MCF 10A (cell line): Measurements from ENCODE around the gene CFH. TPM values are rescaled to one million over a fixed set of nuclear protein-coding genes. Genes with fewer than 3 reads are reported as not detected.

Experiments
- Bru-seq: library from RNA; stranded (reverse); fragments of 400-500 nt; gene quantifications from one replicate; lab custom pipeline; 2021; lab: Mats Ljungman, UMichigan
- BruChase-seq, 2 experiments: library from RNA; stranded (reverse); fragments of 400-500 nt; gene quantifications; one replicate each; lab custom pipeline; 2021; lab: Mats Ljungman, UMichigan
- BruUV-seq: library from RNA; stranded (reverse); fragments of 400-500 nt; replicated peaks from 2 replicates; lab custom pipeline; 2021; lab: Mats Ljungman, UMichigan
- CTCF ChIA-PET: fragments of 300-600 bp; sonication (Branson Sonifier 250); formaldehyde crosslinking; extraction: SDS; loops from one replicate; lab custom pipeline; 2021; ENCODE audit warnings: antibody characterized with exemption, inconsistent platforms; lab: Yijun Ruan, JAX
- POLR2A ChIA-PET: fragments of 300-600, 350-650 bp; sonication (Branson Sonifier 250); formaldehyde crosslinking; extraction: SDS; loops from one replicate; lab custom pipeline; 2020; ENCODE audit warnings: antibody characterized with exemption, inconsistent platforms; lab: Yijun Ruan, JAX
- DNase-seq: peaks from one replicate; pipeline ENCODE4 v3.0.0-alpha.2; 2018; ENCODE audit not compliant: unreplicated experiment
- H3K27ac Mint-ChIP-seq: one replicate; pipeline ENCODE4 v1.8.0; 2022; ENCODE audit warnings: mild to moderate bottlenecking, low read depth, mixed read lengths; ENCODE audit not compliant: unreplicated experiment
- H3K27me3 Mint-ChIP-seq: one replicate; pipeline ENCODE4 v1.8.0; 2022; ENCODE audit warnings: mixed read lengths; ENCODE audit not compliant: insufficient read depth, unreplicated experiment
- H3K36me3 Mint-ChIP-seq: one replicate; pipeline ENCODE4 v1.8.0; 2022; ENCODE audit warnings: mild to moderate bottlenecking, moderate library complexity, mixed read lengths; ENCODE audit not compliant: insufficient read depth, unreplicated experiment
- H3K4me1 Mint-ChIP-seq: one replicate; pipeline ENCODE4 v1.8.0; 2022; ENCODE audit warnings: mixed read lengths; ENCODE audit not compliant: insufficient read depth, unreplicated experiment
- H3K4me3 Mint-ChIP-seq: one replicate; pipeline ENCODE4 v1.8.0; 2022; ENCODE audit warnings: mild to moderate bottlenecking, moderate library complexity, mixed read lengths; ENCODE audit not compliant: unreplicated experiment
- H3K9me3 Mint-ChIP-seq: one replicate; pipeline ENCODE4 v1.8.0; 2022; ENCODE audit warnings: mixed read lengths; ENCODE audit not compliant: unreplicated experiment
- intact Hi-C: fragments of 100-400 bp; cut with micrococcal nuclease; formaldehyde crosslinking; loops from 2 replicates; pipeline ENCODE4 v1.14.1; 2022
- long read RNA-seq: library from polyadenylated mRNA; stranded (forward); transcript quantifications from one replicate; pipeline ENCODE4 v2.0.0, GENCODE V29; 2022
- total RNA-seq: library from RNA; stranded (reverse); gene quantifications from 2 replicates; pipeline ENCODE4 v1.2.3, GENCODE V29; 2022
- TF ChIP-seq, protein P1 (sequence below): fragments of 200-600 bp; IDR thresholded peaks from one replicate; pipeline ENCODE4 v1.8.0; 2022; ENCODE audit warnings: antibody characterized with exemption, mild to moderate bottlenecking; ENCODE audit not compliant: unreplicated experiment

The CFH gene
- total RNA-seq: 21.3 and 31.6 TPM in 2 replicates
- Bru-seq, nascent RNA: percentile 51 among the genes with signal in this experiment
- BruChase-seq, experiment 1, labeled RNA remaining after a 6-hour chase: percentile 51 among the genes with signal in this experiment
- BruChase-seq, experiment 2, labeled RNA remaining after a 2-hour chase: percentile 49 among the genes with signal in this experiment
- long read RNA-seq, full-length matches to known transcripts: 57 of 88 reads
- long read RNA-seq, partial matches to known transcripts: 7 of 88 reads
- long read RNA-seq, other reads (novel, unspliced or antisense): 24 of 88 reads

DNA sequence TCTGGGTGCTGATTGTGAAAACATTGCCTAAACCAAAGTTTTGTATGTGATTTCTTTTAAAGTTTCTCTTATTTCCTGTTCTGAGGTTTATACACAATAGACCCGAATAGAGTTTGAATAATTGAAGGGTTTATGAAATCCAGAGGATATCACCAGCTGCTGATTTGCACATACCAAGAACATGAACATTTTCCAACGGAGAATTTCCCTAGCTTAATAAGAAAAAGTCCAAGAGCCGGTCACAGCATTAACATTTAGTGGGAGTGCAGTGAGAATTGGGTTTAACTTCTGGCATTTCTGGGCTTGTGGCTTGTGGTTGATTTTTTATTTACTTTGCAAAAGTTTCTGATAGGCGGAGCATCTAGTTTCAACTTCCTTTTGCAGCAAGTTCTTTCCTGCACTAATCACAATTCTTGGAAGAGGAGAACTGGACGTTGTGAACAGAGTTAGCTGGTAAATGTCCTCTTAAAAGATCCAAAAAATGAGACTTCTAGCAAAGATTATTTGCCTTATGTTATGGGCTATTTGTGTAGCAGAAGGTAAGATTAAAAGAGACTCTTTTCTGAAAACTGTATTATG is at the start of gene CFH:
Gene CFH, plus strand, starts transcription at position 407 of the 579 bp plus-strand sequence. Its CDS starts 75 bp downstream, at position 482.
- Mint-ChIP-seq H3K27me3 (no peaks in the 10 kb centered on the region), H3K27ac (peak within 1 kb of the TSS; percentile 95), H3K36me3 (no peaks in the 10 kb centered on the region), H3K4me1 (peaks cover 26% of the 10 kb centered on the region), H3K9me3 (no peaks in the 10 kb centered on the region), H3K4me3 (peak within 1 kb of the TSS; percentile 79)
- TF ChIP-seq, protein P1, sequence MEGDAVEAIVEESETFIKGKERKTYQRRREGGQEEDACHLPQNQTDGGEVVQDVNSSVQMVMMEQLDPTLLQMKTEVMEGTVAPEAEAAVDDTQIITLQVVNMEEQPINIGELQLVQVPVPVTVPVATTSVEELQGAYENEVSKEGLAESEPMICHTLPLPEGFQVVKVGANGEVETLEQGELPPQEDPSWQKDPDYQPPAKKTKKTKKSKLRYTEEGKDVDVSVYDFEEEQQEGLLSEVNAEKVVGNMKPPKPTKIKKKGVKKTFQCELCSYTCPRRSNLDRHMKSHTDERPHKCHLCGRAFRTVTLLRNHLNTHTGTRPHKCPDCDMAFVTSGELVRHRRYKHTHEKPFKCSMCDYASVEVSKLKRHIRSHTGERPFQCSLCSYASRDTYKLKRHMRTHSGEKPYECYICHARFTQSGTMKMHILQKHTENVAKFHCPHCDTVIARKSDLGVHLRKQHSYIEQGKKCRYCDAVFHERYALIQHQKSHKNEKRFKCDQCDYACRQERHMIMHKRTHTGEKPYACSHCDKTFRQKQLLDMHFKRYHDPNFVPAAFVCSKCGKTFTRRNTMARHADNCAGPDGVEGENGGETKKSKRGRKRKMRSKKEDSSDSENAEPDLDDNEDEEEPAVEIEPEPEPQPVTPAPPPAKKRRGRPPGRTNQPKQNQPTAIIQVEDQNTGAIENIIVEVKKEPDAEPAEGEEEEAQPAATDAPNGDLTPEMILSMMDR: no peak
- POLR2A ChIA-PET: interaction anchor here (0.6 to 1.4 kb wide), 3 partner anchors 10 to 311 kb away, joined by 3 read pairs; no protein-coding TSS in a partner anchor
- intact Hi-C loops: loop anchor here (1.0 to 5.0 kb wide), 2 partner anchors 94 to 296 kb away; no protein-coding TSS in a partner anchor
- peak; percentile 78 for DNase-seq
- BruUV-seq: no TSS peak
- CTCF ChIA-PET: interaction anchor here (0.5 to 3.2 kb wide), 2 partner anchors 10 to 296 kb away, joined by 3 to 16 read pairs; no protein-coding TSS in a partner anchor

- Mint-ChIP-seq H3K4me3 (no peak overlapping the region), H3K36me3 (no peaks in the 10 kb centered on the region), H3K27me3 (no peaks in the 10 kb centered on the region), H3K27ac (no peak overlapping the region), H3K9me3 (no peaks in the 10 kb centered on the region), H3K4me1 (no peaks in the 10 kb centered on the region)
- CTCF ChIA-PET: no interaction called here
- intact Hi-C loops: no loop called here
- DNase-seq: no peak
- POLR2A ChIA-PET: no interaction called here
- no TSS peak for BruUV-seq
- TF ChIP-seq, protein P1: no peak
Observed at GRCh38 chr1:196603651-196604050, 48.2 kb upstream of the CFH start.

DNA sequence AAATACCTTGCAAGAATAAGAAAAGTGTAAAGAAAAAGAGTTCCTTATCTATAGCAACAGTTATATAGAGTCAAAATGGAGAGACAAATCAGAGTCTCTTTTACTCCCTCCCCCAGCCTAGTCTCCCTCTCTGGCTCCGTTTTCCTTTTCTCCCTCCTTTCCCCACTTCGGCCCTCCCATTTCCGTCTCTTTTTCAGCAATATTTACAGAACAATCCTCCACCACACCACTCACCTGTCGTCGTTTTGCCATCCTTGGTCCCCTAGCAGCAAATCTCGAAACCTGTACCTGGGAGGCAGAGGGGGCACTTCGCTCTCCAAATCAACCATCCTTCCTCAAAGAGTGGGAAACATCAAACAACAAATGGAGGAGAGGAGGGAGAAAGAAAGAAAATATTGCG is 43.9 kb upstream of the CFH start:
- peak overlapping the region; percentile 73 for H3K4me3 Mint-ChIP-seq
- ChIA-PET CTCF (no interaction called here), POLR2A (no interaction called here)
- no peaks in the 10 kb centered on the region for H3K9me3 Mint-ChIP-seq
- intact Hi-C loops: no loop called here
- BruUV-seq: no TSS peak
- no peaks in the 10 kb centered on the region for H3K36me3 Mint-ChIP-seq
- TF ChIP-seq, protein P1: no peak
- no peak for DNase-seq
- no peaks in the 10 kb centered on the region for H3K27me3 Mint-ChIP-seq
- H3K27ac Mint-ChIP-seq: peak overlapping the region; percentile 37
- no peaks in the 10 kb centered on the region for H3K4me1 Mint-ChIP-seq
